ENCODE results near the gene FOXE3.
A peak's percentile ranks its signal among the peaks of the same experiment; 100 is the strongest.

FOXE3 gene

GRCh38 chr1:47406966-47407365 lies 9.1 kb upstream of the FOXE3 start:
- DNase-seq: no peak

GRCh38 chr1:47407481-47407880 lies 8.6 kb upstream of the FOXE3 start:
- DNase-seq: no peak

- no peak for DNase-seq
These were observed 6.6 kb upstream of the FOXE3 start for GRCh38 chr1:47409311-47410067.

- DNase-seq: no peak
These were observed 6.0 kb upstream of the FOXE3 start for GRCh38 chr1:47410068-47410455.

GRCh38 chr1:47411436-47411835 lies 4.6 kb upstream of the FOXE3 start:
- DNase-seq: no peak

GRCh38 chr1:47412437-47412836 lies 3.6 kb upstream of the FOXE3 start:
- no peak for DNase-seq

- DNase-seq: no peak
These were observed 459 bp downstream of the FOXE3 start for GRCh38 chr1:47416319-47417169.

- DNase-seq: no peak
These were observed 1.3 kb downstream of the FOXE3 start for GRCh38 chr1:47417170-47418044.

- DNase-seq: no peak
These were observed 2.0 kb downstream of the FOXE3 start for GRCh38 chr1:47418122-47418521.

GRCh38 chr1:47418681-47419325 lies 2.7 kb downstream of the FOXE3 start:
- DNase-seq: no peak

- no peak for DNase-seq
These were observed 4.5 kb downstream of the FOXE3 start for GRCh38 chr1:47420547-47420946.

GRCh38 chr1:47423872-47424271 lies 7.8 kb downstream of the FOXE3 start:
- DNase-seq: no peak

GRCh38 chr1:47424336-47424982 lies 8.4 kb downstream of the FOXE3 start:
- DNase-seq: peak; percentile 68

- no peak for DNase-seq
These were observed 15.4 kb downstream of the FOXE3 start for GRCh38 chr1:47431534-47431933.

GRCh38 chr1:47432071-47433036 lies 16.3 kb downstream of the FOXE3 start:
- DNase-seq: peak; percentile 75

- DNase-seq: no peak
These were observed 16.9 kb downstream of the FOXE3 start for GRCh38 chr1:47433037-47433421.

GRCh38 chr1:47433477-47434050 lies 17.5 kb downstream of the FOXE3 start:
- no peak for DNase-seq

- no peak for DNase-seq
These were observed 18.2 kb downstream of the FOXE3 start for GRCh38 chr1:47434051-47434842.

GRCh38 chr1:47435506-47436303 lies 19.6 kb downstream of the FOXE3 start:
- no peak for DNase-seq
